HG03520 (cell line): ENCODE measurements around the gene LHFPL2.

ENCODE experiments used
- ATAC-seq: cut with Tn5 transposase; IDR thresholded peaks from one replicate; pipeline ENCODE4 v1.9.1; 2021; ENCODE audit warnings: mild to moderate bottlenecking, moderate library complexity; ENCODE audit not compliant: unreplicated experiment

Gene LHFPL2

DNA sequence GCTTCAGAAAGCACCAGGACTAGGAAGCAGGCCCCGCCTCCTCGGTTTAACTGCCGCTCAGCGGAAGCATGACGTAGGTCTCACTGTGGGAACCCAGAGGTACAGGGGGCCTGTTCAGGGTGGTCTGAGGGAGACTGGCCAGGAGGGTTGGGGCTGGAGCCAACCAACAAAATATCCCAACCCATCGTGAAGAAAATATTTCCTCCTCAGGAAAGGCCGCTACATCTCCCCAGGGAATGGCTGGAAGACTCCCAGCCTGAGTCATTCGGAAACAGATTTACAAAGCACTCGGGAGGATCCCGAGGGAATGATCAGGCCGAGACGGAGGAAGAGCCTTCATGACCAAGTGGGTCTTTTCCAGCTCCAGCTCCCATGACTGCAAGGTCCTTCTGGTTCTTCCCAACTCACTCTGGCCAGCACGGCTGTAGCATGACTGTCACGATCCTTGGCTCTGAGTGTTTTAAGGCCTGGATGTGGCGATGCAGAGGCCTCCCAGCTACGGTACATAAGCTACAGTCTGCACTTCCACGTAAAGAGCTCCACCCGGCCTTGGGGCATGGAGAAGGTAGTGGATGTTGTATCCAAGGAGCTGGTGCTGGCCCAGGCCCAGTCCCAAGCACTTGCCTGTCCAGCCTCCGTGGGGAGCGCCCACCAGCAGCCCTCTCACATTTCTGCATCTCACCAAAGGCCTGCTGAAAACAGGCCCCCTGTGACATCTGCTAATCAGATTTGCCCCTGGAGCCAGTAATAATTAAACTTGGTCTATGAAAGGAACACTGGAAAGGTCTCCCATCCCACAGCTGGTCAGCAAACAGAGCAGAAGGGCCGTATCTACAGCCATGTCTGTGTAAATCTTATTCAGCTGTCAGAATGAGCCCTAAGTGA, 100.6 kb downstream of the LHFPL2 start:
- no peak for ATAC-seq

DNA sequence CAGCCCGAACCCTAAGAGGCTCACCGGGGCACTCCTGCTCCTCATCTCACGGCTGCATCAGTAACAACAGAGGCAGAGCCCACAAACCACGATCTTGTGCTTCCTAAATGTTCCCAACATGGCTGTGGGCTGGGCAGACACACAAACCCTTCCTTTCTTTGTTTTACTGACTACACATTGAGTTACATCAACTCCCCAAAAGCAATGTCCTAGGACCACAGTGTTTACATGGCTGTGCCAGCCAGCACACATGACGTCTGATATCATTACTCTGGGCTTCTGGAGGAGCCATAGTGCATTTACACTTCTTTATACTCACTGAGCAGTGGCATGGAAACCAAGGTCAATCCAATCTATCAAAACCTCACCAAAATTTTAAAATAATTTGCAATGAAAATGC, 101.4 kb downstream of the LHFPL2 start:
- ATAC-seq, result no peak

DNA sequence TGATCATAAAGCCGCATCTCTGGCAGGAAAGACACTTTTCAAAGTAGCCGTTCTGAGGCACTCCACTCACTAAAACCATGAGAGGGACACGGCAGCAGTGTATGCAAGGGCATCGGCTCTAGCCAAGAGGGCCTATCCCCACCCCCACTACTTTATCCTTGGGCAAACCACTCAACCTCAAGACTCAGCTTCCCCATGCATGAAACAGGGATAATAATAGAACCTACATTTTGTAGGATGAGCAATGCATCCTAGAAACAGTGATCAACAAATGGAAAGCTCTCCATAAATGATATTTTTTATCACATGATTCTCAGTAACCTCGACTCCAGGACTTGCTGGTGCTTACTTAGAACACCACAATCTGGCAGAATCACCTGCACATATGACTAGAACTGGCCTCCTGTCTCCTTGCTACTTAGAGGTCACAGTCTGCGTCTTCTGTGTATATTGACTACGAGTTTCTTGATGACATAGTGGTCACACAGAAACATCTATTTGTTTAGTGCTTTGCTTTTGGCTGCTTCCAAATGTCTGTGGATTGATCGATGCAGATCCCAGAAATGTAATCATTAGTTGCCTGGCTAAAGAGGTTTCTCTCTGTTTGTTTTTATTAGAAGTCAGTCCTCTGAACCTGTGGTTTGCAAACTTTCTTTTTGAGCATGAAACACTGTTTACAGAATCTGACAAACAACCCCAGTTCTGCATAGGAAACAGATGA, 102.1 kb downstream of the LHFPL2 start:
- no peak for ATAC-seq

DNA sequence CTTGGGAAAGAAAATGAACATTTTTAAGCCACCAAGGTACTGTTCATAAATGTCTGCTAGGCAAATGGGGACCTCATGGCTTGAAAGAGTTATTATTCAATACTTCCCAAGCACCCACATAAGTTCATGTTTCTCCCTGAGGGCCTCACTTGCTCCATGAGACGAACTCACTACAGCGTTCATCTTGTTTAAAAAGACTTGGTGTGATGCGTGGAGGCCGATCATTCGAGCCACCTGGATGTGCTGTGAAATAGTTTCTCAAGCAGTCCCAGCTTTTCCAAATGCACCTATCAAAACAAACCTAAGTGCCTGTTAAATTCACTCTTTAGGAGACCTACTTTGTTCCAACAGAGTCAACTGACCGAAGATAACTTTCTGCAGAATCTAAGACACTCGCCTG, 103.2 kb downstream of the LHFPL2 start:
- no peak for ATAC-seq

DNA sequence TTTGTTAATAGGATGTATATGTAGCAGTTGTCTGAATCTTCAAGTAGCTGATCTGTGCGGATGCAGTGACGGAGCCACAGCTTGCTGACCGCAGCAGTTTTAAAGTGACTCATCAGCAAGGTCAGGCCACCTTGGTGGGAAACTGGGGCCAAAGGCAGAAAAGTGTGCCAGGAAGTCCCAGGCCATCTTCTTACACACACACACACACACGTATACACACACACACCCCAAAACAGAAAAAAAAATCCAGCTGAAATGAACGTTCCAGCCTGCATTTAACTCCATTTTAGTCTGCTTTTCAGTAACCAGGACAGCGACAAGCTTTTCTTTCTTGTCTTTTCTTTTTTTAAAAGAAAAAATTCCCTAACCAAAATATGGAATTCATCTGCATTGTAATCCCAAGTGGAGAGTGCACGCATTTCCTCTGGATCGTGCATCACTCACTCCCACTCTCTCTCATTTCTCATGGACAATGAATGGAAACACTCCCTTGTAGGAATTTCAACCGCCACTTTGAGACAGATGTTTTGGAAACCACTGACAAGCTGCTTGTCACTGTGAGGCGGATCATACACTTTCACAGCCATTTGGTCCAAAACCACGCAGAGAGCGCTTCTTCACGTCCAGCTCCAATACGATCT, 103.9 kb downstream of the LHFPL2 start:
- ATAC-seq, result no peak

DNA sequence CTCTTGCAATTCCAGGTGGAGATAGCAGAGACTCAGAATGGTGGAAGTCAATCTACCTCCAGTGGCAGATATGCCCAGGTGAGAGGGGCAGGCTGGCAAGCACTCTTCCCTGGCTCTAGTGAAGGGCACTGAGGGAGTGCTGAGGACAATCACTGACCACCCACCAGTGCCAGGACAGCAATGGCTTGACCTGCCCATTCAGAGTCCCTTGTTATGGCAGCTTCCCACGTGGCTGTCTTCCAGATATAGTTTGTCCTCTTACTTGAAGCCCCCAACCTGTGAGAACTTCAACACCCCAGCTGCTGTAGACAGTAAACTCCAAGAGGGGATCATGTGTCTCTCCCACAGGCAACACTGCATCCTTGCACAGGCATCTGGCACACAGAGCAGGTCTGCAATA, 104.7 kb downstream of the LHFPL2 start:
- no peak for ATAC-seq

DNA sequence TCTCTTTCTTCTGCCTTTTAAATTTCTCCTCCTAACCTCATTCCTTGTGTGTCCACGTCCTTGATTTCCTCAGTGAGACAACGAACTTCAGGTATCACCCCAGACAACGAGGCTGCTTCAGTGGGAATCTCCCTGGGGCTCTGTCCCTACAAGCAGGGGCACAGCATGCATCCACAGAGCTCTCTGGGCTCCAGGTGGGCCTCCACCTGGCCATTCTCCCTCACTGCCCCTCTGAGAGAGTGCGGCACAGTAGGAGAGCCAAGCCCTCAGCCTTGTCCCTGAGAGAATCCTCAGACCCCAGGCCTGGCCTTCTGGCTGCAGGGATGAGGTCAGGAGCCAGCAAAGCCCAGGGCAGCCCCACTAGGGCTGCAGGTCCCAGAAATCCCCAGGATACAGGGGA, 105.3 kb downstream of the LHFPL2 start:
- no peak for ATAC-seq

DNA sequence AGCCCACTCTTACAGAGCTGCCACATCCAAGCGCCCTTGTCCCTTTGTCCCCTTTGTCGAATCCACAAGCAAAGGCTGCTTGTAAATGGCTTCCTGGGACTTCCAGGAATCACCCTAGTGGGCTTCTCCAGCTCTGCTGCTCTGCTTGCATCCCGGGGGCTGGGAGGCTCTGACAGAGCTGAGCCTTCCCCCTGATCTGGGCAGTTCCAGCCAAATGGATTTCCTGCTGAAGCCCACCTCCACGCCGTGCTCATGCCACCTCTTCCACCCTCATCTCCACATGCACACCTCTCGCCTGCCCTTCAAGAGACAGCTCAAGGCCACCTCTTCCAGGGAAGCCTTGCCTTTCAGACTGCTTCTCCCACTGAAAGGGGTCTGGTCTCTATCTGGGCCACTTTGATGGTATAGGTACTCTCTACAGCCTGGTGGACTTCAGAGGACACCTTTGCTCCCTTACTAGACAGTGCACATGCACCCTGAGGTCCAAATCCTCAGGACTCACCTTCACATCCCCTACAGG, 106.2 kb downstream of the LHFPL2 start:
- ATAC-seq, result no peak

DNA sequence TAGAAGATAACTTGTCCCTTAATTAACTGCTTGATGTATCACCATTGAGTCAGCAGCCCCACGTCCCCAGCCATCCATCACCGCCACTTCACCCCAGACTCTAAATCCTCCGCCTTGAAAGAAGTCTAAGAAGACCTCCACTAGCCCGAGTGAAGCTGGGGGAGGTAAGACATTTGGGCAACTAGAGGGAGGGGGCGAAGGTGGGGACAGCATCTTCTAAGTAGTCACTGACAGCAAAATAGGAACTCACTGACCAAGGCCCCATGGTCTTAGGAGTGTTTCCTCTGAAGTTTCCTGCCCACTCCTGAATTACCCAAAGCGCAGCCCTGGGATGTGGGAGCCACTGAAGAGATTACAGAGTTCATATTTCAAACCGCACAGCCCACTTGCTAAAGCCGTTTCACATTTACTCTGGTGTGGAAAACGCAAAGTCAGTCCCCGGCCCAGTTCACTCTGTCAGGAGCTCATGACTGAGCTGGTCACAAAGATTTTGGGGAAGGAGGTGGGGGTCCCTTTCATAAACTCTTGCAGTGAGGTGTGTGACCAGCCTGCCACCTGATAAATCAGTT, 107.4 kb downstream of the LHFPL2 start:
- ATAC-seq, result no peak

DNA sequence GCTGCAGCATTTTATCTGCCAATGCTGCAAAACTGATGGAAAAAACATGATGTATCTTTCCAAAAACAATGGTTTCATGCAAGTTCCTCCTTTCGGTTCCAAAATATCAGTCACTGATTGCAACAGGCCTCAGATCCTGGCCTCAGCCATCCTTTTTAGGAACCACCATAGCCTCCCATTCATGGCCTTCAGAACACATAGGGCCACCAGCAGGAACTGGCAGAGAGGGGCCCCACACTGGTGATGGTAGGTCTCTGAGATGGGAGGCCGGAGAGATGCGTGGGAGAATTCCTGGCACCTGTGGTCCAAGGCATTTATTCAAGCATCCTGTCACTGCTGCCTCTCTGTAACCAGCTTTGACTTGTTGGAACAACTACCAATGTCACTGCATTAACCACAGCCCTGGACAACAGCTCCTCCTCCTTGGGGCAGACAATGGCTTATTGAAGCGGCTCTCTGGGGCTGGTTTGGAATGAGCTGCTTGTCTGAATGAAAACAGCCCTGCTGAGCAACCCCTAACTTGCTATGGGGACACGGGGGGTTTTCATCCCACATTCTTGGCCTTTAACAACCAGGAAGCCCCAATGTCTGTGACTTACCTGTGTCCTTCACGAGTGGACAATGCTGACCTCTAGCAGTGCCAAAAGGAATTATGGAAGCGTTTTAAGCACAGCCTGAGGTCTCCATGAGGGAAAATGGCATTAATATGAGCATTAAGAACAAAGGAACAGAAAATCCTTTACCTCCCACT, 108.1 kb downstream of the LHFPL2 start:
- ATAC-seq, result no peak

DNA sequence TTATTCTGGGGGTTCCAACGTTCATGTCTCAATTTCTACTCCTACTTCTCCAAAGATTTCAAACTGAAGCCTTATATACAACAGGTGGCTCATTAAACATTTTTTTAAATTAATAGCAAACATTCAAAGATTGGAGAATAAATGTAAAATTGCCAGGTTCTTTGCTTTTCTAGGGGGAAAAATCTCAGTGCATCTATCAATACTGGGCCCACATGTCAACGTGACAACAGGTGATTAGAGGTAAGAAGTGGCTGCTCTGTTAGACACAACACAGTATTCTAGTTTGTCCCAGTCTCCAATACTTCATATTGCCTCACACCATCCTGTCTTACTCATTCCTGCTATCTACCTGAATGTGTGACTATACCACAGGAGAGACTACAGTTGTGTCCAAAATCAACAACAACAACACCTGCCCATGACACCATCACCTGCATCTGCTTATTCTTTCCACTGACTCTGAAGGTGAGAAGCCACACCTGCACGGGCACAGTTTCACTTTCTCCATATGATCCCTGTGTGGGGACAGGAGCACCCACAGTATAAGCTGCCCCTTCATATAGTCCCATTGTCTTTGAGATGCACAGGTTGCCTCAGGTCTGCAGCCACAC, 110.2 kb downstream of the LHFPL2 start:
- ATAC-seq, result no peak

DNA sequence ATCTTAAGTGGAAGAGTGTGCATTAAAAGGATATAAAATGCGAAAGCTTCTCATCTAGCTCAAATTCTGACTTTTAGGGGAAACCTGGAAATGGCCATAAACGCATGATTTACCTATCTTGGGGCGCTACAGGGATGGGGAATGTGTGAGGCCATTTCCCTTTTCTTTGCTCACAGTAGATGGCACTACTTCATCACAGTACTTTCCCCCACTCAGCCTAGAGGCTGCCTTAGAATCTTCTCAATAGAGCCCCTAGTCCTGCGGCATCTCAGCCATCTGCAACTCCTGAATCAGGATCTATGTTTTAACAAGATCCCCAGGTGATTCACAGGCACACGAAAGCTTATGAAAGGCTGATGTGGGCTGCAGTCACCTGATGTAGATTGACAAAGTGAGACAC, 110.8 kb downstream of the LHFPL2 start:
- ATAC-seq, result peak; percentile 60

DNA sequence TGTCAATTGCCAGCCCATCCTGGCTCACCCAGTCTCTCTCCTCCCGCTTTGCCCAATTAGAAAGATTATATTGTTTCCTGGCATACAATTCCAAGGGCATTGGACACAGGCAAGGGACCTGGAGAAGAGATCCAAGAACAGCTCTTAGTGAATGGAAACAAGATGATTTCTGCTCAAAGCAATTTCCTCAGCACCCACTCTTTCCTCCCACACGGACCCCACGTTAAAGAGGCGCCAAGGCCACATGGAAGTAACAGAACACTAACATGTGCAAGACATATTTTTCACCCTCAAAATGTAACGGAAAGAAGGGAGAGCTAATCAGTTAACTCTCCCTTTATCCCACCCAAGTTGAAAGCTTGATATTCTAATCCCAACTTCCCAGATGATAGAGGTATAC, 111.2 kb downstream of the LHFPL2 start:
- no peak for ATAC-seq

DNA sequence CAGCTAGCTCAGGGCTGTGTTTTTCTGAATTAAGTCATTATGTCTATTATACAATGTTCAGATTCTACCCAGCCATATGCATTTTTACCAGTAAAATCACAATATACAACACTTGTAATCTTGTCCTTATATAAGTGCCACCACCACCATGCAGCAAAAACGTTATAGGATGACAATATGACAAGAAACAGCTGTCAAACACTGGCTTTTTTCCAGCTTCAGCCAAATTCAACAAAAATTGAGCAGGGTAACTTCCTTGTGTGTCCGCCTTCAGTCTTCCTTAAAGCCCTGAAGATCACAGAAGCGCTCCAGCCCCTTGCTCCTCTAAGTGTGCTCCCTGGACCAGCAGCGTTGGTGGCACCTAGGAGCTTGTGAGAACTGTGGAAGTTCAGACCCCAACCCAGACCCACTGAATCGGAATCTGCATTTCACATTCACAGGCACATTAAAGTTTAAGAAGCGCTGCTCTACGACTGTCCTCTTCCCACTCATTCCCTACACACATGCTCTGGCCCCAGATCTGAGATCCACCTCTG, 111.8 kb downstream of the LHFPL2 start:
- ATAC-seq, result no peak

DNA sequence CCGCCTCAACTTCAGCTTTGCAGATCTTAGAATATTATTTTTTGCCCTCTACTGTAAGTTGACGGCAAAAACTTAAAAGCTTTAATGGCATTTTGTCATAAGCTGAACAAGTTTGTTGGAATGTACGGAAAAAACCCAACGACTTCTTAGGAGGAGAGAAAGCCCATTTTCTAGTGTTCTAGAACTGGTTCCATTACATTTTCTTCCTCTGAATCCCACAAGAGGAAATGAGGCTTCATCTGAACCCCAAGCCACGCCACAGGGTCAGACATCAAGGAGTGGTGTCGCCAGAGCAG, 113.7 kb downstream of the LHFPL2 start:
- ATAC-seq, result no peak

DNA sequence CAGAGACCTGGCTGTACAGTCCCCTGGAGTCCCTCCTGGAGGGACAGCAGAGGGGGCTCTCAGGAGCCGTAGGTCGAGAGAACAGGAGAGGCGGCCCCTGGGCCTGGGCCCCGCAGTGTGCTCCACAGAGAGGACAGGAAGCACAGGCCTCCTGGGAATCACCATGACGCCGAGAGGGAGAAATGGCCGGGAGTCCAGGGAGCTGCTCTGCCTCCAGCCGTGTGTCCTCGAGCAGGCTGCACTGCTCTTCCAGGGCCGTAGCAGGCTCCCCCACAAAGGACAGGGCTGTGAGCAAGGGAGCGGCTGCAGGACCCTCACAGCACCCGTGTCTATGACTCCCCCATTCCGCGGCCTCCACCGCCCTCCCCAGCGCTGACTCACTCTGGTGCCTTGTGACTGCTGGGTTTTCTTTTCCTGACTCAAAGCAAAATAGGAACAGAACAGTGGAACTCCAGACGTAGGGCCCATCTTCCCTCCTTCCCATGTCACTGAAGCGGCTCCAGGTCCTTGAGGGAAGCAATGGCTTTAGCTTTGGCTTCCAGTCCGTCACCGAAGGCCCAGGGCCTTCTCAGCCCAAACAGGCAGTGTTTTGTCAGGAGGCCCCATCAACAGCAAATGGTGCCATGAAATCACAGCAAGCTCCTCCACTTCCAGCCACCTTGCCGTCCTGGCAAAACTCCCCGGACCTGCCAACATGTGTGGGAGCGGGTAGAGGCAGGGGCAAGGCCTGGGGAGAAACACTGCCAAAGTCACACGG, 114.2 kb downstream of the LHFPL2 start:
- ATAC-seq, result no peak

DNA sequence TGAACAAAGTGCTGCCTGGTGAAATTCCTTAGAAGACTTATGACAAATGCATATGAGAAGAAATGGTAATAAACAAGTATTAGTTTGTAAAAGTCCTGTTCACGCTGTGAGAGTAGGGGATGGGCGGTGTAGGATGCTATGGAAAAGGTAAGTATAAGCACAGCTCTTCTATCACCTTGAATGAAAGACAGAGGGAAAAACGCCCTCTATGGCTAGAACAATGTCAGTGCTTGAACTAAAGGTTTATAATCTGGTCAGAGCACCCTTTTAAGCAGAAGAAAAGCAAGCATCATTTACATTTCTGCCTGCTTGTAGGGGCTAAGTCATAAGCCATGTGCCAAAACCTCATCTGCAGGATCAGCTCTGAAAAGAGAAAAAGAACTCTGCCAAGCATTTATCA, 115.2 kb downstream of the LHFPL2 start:
- ATAC-seq, result no peak

DNA sequence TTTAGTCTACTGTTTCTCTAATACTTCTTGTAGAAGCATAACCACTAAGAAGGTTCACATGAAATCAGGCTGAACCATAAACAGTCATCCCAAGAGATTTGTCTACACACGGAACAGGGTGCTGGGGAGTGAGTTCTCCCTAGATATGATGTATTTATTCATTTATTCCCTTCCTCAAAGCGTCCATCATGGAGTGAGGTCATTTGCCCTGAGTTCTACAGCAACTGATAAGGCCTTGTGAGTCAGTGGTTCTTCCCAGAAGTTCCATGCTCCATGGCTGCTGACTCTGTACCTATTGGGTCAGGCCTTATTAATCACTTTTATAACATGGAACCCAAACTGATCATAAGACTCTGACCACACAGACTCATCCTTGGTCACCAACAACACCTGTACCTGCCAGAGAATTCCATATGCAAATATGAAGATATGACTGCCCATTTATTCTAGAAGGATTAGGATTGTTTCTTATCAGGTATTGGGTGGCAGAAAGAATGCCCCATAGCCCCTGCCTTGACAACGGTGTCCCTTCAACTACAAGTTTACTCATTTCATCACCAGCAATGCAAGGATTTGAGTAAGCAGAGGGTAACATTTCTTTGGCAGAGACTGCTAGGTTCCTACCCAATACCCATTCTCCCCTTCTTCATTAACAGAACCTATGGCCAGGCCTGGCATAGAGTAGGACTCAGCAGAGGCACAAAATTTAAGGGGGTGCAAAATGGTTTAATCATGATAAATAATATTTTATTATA, 118.1 kb downstream of the LHFPL2 start:
- no peak for ATAC-seq

DNA sequence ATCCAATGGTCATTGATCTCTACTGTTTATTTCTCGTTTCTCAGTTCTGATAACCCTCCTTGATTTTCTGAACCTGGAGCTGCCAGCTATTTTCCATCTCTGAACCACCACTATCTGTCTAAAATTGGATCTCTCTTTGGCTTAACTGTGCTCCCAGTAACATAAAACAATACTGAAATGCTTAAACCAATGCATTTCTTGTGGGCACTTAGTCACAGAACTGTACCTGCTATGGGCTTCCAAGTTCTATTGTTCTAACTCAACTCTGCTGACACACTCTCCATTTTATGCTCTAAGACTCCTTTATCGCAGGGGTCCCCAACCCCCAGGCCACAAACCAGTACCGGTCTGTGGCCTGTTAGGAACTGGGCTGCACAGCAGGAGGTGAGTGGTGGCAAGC, 120.6 kb downstream of the LHFPL2 start:
- no peak for ATAC-seq
